Stimulated activated CD4-positive, alpha-beta T cell treated with anti-CD3 and anti-CD28 coated beads, Interleukin-2, amount 100 ng/mL, for 4 hours (primary cell): Measurements from ENCODE around the gene RFX4.

Experiments used
- DNase-seq: peaks from one replicate; pipeline ENCODE4 v3.0.0-alpha.2; 2020; ENCODE audit warnings: low read depth

The RFX4 gene

GRCh38 chr12:106646472-106646871 lies 63.7 kb downstream of the RFX4 start:
- no peak for DNase-seq

- DNase-seq, result no peak
Observed at GRCh38 chr12:106647793-106648514, 65.2 kb downstream of the RFX4 start.

GRCh38 chr12:106648736-106649135 lies 65.9 kb downstream of the RFX4 start:
- DNase-seq, result no peak

GRCh38 chr12:106651552-106651951 lies 68.7 kb downstream of the RFX4 start:
- DNase-seq, result no peak

- no peak for DNase-seq
Observed at GRCh38 chr12:106652510-106653015, 69.8 kb downstream of the RFX4 start.

GRCh38 chr12:106655577-106655976 lies 72.8 kb downstream of the RFX4 start:
- DNase-seq, result no peak

GRCh38 chr12:106657488-106657887 lies 74.7 kb downstream of the RFX4 start:
- DNase-seq, result no peak

GRCh38 chr12:106663385-106663784 lies 80.6 kb downstream of the RFX4 start:
- DNase-seq, result no peak

GRCh38 chr12:106669216-106669615 lies 86.4 kb downstream of the RFX4 start:
- DNase-seq, result no peak

GRCh38 chr12:106670131-106670530 lies 87.3 kb downstream of the RFX4 start:
- no peak for DNase-seq

GRCh38 chr12:106671840-106672239 lies 89.0 kb downstream of the RFX4 start:
- no peak for DNase-seq

- no peak for DNase-seq
Observed at GRCh38 chr12:106672314-106673025, 89.7 kb downstream of the RFX4 start.

GRCh38 chr12:106673141-106673540 lies 90.3 kb downstream of the RFX4 start:
- DNase-seq, result no peak

- DNase-seq, result no peak
Observed at GRCh38 chr12:106675651-106676435, 93.0 kb downstream of the RFX4 start.

GRCh38 chr12:106679574-106679973 lies 96.8 kb downstream of the RFX4 start:
- DNase-seq, result no peak

- no peak for DNase-seq
Observed at GRCh38 chr12:106680280-106680679, 97.5 kb downstream of the RFX4 start.

GRCh38 chr12:106681210-106681609 lies 98.4 kb downstream of the RFX4 start:
- no peak for DNase-seq

GRCh38 chr12:106682594-106683234 lies 99.9 kb downstream of the RFX4 start:
- no peak for DNase-seq

- DNase-seq, result no peak
Observed at GRCh38 chr12:106684497-106684896, 101.7 kb downstream of the RFX4 start.

GRCh38 chr12:106685381-106685780 lies 102.6 kb downstream of the RFX4 start:
- no peak for DNase-seq

- no peak for DNase-seq
Observed at GRCh38 chr12:106687672-106688071, 104.9 kb downstream of the RFX4 start.
